WTC11 (cell line): ENCODE measurements around the gene CLEC1B. TPM values are rescaled to one million over a fixed set of nuclear protein-coding genes. Genes with fewer than 3 reads are reported as not detected.

Source experiments
- ATAC-seq: fragments of 200-7000 bp; cut with Tn5 transposase; 2 replicates; pipeline ENCODE4 v1.10.0; 2021; ENCODE audit warnings: mild to moderate bottlenecking, moderate library complexity
- CTCF ChIA-PET: fragments of 300-600 bp; sonication (Branson Sonifier 250); formaldehyde crosslinking; loops from one replicate; lab custom pipeline; 2021; ENCODE audit warnings: antibody characterized with exemption; lab: Charles Lee
- POLR2A ChIA-PET: fragments of 350-600 bp; sonication (Branson Sonifier 250); formaldehyde crosslinking; loops from one replicate; lab custom pipeline; 2021; ENCODE audit warnings: antibody characterized with exemption; lab: Charles Lee
- DNase-seq: peaks from one replicate; pipeline ENCODE4 v3.0.0; 2021; ENCODE audit warnings: low spot score
- H3K27ac Mint-ChIP-seq: 2 replicates; pipeline ENCODE4 v1.8.0; 2021; ENCODE audit warnings: mixed read lengths
- H3K27me3 Mint-ChIP-seq: 2 replicates; pipeline ENCODE4 v1.8.0; 2021; ENCODE audit warnings: low read depth, mild to moderate bottlenecking, moderate library complexity, mixed read lengths
- H3K36me3 Mint-ChIP-seq: 2 replicates; pipeline ENCODE4 v1.8.0; 2021; ENCODE audit warnings: mixed read lengths
- H3K4me1 Mint-ChIP-seq: 2 replicates; pipeline ENCODE4 v1.8.0; 2022; ENCODE audit warnings: mixed read lengths
- H3K4me3 Mint-ChIP-seq: 2 replicates; pipeline ENCODE4 v1.8.0; 2021; ENCODE audit warnings: mild to moderate bottlenecking, moderate library complexity, mixed read lengths
- H3K9me3 Mint-ChIP-seq: 2 replicates; pipeline ENCODE4 v1.8.0; 2021; ENCODE audit warnings: mixed read lengths
- CBFB ChIP-seq: sonication (generic); formaldehyde crosslinking; IDR thresholded peaks from 2 replicates; pipeline ENCODE4 v1.8.1; 2022; ENCODE audit warnings: mild to moderate bottlenecking, low read depth, missing genetic modification reagents
- EMX1 ChIP-seq: fragments of 250-450 bp; sonication (Bioruptor Pico); IDR thresholded peaks from 2 replicates; pipeline ENCODE4 v1.8.0; 2021; ENCODE audit warnings: mild to moderate bottlenecking
- ESRRA ChIP-seq: sonication (generic); formaldehyde crosslinking; IDR thresholded peaks from 2 replicates; pipeline ENCODE4 v1.8.1; 2022; ENCODE audit warnings: mild to moderate bottlenecking, missing genetic modification reagents, borderline replicate concordance
- FOXK1 ChIP-seq: sonication (generic); formaldehyde crosslinking; IDR thresholded peaks from 2 replicates; pipeline ENCODE4 v1.8.0; 2022; ENCODE audit warnings: mild to moderate bottlenecking, moderate library complexity, missing genetic modification reagents
- FOXP1 ChIP-seq: sonication (generic); formaldehyde crosslinking; IDR thresholded peaks from 2 replicates; pipeline ENCODE4 v1.8.0; 2022; ENCODE audit warnings: missing genetic modification reagents, mild to moderate bottlenecking, moderate library complexity, borderline replicate concordance
- GTF2I ChIP-seq: fragments of 250-450 bp; sonication (Bioruptor Pico); conservative IDR thresholded peaks from 2 replicates; pipeline ENCODE4 v1.4.0; 2021; ENCODE audit warnings: mild to moderate bottlenecking
- JAZF1 ChIP-seq: fragments of 250-450 bp; sonication (Bioruptor Pico); IDR thresholded peaks from 2 replicates; pipeline ENCODE4 v1.9.0; 2021; ENCODE audit warnings: moderate library complexity, mild to moderate bottlenecking, inconsistent platforms
- JUN ChIP-seq: sonication (generic); formaldehyde crosslinking; IDR thresholded peaks from 2 replicates; pipeline ENCODE4 v1.8.0; 2023; ENCODE audit warnings: mild to moderate bottlenecking, missing genetic modification reagents
- MYBL2 ChIP-seq: sonication (generic); formaldehyde crosslinking; IDR thresholded peaks from 2 replicates; pipeline ENCODE4 v1.8.1; 2023; ENCODE audit warnings: mild to moderate bottlenecking, moderate library complexity, missing genetic modification reagents
- OVOL2 ChIP-seq: fragments of 250-450 bp; sonication (Bioruptor Pico); IDR thresholded peaks from 2 replicates; pipeline ENCODE4 v1.9.0; 2021; ENCODE audit warnings: mild to moderate bottlenecking, borderline replicate concordance
- TCF7 ChIP-seq: sonication (generic); formaldehyde crosslinking; IDR thresholded peaks from 2 replicates; pipeline ENCODE4 v1.8.0; 2022; ENCODE audit warnings: mild to moderate bottlenecking, low read depth, missing genetic modification reagents, moderate library complexity
- TEAD4 ChIP-seq: sonication (generic); formaldehyde crosslinking; IDR thresholded peaks from 2 replicates; pipeline ENCODE4 v1.8.0; 2022; ENCODE audit warnings: mild to moderate bottlenecking, missing genetic modification reagents
- ZNF423 ChIP-seq: fragments of 250-450 bp; sonication (Bioruptor Pico); IDR thresholded peaks from 2 replicates; pipeline ENCODE4 v2.1.2; 2022; ENCODE audit warnings: mild to moderate bottlenecking, moderate library complexity
- total RNA-seq: library from RNA; stranded (reverse); gene quantifications from 3 replicates; pipeline ENCODE4 v1.2.3, GENCODE V29; 2021
- TF ChIP-seq, protein P1 (sequence below): fragments of 250-450 bp; sonication (Bioruptor Pico); IDR thresholded peaks from 2 replicates; pipeline ENCODE4 v1.8.0; 2021; ENCODE audit warnings: mild to moderate bottlenecking
- TF ChIP-seq, protein P2 (sequence below): fragments of 250-450 bp; sonication (Bioruptor Pico); conservative IDR thresholded peaks from 2 replicates; pipeline ENCODE4 v1.9.0; 2021; ENCODE audit warnings: mild to moderate bottlenecking
- TF ChIP-seq, protein P3 (sequence below): sonication (generic); formaldehyde crosslinking; conservative IDR thresholded peaks from 2 replicates; pipeline ENCODE4 v1.8.1; 2023; ENCODE audit warnings: mild to moderate bottlenecking, low read depth, missing genetic modification reagents, moderate library complexity
- TF ChIP-seq, protein P4 (sequence below): fragments of 250-450 bp; sonication (Bioruptor Pico); IDR thresholded peaks from 2 replicates; pipeline ENCODE4 v1.9.0; 2021; ENCODE audit warnings: moderate library complexity, mild to moderate bottlenecking, inconsistent platforms, borderline replicate concordance
- TF ChIP-seq, protein P5 (sequence below): sonication (generic); formaldehyde crosslinking; IDR thresholded peaks from 2 replicates; pipeline ENCODE4 v1.8.0; 2023; ENCODE audit warnings: missing genetic modification reagents
- TF ChIP-seq, protein P6 (sequence below): sonication (generic); formaldehyde crosslinking; IDR thresholded peaks from 2 replicates; pipeline ENCODE4 v1.8.1; 2022; ENCODE audit warnings: missing genetic modification reagents, borderline replicate concordance
- TF ChIP-seq, protein P7 (sequence below): sonication (generic); formaldehyde crosslinking; IDR thresholded peaks from 2 replicates; pipeline ENCODE4 v1.8.0; 2023; ENCODE audit warnings: mild to moderate bottlenecking, missing genetic modification reagents

CLEC1B gene
- total RNA-seq, 1 experiment from 2014 or later, result not detected

DNA sequence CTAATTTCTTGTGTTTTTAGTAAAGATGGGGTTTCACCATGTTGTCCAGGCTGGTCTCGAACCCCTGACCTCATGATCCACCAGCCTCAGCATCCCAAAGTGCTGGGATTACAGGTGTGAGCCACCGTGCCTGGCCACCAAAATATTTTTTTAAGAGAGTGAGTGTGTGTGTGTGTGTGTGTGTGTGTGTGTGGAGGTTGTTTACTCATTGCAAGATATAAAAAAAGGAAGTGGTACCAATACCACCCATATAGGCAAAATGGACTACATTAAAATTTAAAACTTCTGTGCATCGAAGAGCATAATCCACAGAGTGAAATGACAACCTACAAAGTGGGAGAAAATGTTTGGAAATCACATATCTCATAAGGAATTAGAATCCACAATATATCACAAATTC lies 51.2 kb downstream of the CLEC1B start:
- H3K36me3 Mint-ChIP-seq, result peaks cover 10% of the 10 kb centered on the region
- ChIA-PET POLR2A (no interaction called here), CTCF (no interaction called here)
- H3K4me1 Mint-ChIP-seq, result peaks cover 4% of the 10 kb centered on the region
- H3K27me3 Mint-ChIP-seq, result peaks cover 16% of the 10 kb centered on the region
- DNase-seq (no peak), ATAC-seq (no peak)
- peaks cover 22% of the 10 kb centered on the region for H3K9me3 Mint-ChIP-seq
- TF ChIP-seq, protein P1, sequence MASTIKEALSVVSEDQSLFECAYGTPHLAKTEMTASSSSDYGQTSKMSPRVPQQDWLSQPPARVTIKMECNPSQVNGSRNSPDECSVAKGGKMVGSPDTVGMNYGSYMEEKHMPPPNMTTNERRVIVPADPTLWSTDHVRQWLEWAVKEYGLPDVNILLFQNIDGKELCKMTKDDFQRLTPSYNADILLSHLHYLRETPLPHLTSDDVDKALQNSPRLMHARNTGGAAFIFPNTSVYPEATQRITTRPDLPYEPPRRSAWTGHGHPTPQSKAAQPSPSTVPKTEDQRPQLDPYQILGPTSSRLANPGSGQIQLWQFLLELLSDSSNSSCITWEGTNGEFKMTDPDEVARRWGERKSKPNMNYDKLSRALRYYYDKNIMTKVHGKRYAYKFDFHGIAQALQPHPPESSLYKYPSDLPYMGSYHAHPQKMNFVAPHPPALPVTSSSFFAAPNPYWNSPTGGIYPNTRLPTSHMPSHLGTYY (CRISPR knock-in tag), result no peak
- no peak for TF ChIP-seq FOXK1 (CRISPR knock-in tag)
- TF ChIP-seq, protein P2, sequence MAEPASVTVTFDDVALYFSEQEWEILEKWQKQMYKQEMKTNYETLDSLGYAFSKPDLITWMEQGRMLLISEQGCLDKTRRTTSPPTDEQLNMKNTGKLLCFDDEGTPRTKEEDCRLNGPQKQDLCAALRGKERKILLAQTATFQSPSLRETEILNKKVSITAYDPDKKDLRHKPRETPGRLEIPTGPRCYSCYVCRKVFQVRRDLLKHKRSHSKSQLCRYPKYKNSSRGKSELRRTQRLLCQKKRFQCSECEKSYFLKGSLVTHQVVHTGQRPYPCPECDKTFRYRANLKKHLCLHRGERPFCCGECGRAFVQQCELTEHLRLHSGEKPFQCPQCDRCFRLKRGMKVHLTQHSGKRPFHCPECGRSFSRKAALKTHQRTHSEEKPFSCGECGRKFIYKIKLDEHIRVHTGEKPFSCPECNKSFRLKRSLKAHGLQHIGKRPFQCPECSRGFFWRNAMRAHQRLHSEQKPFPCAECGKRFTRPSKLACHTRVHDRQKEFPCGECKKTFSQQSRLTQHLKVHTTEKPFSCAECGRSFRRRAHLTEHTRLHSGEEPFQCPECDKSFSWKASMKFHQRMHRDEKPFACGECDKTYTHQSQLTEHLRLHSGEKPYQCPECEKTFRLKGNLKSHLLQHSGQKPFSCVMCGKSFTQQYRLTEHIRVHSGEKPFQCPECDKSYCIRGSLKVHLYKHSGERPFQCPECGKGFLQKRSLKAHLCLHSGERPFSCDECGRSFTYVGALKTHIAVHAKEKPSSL (CRISPR knock-in tag), result no peak
- TF ChIP-seq OVOL2, result no peak
- TF ChIP-seq, protein P3, sequence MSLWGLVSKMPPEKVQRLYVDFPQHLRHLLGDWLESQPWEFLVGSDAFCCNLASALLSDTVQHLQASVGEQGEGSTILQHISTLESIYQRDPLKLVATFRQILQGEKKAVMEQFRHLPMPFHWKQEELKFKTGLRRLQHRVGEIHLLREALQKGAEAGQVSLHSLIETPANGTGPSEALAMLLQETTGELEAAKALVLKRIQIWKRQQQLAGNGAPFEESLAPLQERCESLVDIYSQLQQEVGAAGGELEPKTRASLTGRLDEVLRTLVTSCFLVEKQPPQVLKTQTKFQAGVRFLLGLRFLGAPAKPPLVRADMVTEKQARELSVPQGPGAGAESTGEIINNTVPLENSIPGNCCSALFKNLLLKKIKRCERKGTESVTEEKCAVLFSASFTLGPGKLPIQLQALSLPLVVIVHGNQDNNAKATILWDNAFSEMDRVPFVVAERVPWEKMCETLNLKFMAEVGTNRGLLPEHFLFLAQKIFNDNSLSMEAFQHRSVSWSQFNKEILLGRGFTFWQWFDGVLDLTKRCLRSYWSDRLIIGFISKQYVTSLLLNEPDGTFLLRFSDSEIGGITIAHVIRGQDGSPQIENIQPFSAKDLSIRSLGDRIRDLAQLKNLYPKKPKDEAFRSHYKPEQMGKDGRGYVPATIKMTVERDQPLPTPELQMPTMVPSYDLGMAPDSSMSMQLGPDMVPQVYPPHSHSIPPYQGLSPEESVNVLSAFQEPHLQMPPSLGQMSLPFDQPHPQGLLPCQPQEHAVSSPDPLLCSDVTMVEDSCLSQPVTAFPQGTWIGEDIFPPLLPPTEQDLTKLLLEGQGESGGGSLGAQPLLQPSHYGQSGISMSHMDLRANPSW (CRISPR knock-in tag), result no peak
- TF ChIP-seq, protein P4, sequence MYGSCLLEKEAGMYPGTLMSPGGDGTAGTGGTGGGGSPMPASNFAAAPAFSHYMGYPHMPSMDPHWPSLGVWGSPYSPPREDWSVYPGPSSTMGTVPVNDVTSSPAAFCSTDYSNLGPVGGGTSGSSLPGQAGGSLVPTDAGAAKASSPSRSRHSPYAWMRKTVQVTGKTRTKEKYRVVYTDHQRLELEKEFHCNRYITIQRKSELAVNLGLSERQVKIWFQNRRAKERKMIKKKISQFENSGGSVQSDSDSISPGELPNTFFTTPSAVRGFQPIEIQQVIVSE (CRISPR knock-in tag), result no peak
- no peak for TF ChIP-seq FOXP1
- TF ChIP-seq TCF7 (CRISPR knock-in tag), result no peak
- no peak for TF ChIP-seq JAZF1 (CRISPR knock-in tag)
- no peak for TF ChIP-seq CBFB (CRISPR knock-in tag)
- TF ChIP-seq GTF2I (CRISPR knock-in tag), result no peak
- no peak for TF ChIP-seq ESRRA (CRISPR knock-in tag)
- TF ChIP-seq, protein P5, sequence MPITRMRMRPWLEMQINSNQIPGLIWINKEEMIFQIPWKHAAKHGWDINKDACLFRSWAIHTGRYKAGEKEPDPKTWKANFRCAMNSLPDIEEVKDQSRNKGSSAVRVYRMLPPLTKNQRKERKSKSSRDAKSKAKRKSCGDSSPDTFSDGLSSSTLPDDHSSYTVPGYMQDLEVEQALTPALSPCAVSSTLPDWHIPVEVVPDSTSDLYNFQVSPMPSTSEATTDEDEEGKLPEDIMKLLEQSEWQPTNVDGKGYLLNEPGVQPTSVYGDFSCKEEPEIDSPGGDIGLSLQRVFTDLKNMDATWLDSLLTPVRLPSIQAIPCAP, result no peak
- no peak for TF ChIP-seq JUN (CRISPR knock-in tag)
- TF ChIP-seq MYBL2 (CRISPR knock-in tag), result no peak
- TF ChIP-seq, protein P6, sequence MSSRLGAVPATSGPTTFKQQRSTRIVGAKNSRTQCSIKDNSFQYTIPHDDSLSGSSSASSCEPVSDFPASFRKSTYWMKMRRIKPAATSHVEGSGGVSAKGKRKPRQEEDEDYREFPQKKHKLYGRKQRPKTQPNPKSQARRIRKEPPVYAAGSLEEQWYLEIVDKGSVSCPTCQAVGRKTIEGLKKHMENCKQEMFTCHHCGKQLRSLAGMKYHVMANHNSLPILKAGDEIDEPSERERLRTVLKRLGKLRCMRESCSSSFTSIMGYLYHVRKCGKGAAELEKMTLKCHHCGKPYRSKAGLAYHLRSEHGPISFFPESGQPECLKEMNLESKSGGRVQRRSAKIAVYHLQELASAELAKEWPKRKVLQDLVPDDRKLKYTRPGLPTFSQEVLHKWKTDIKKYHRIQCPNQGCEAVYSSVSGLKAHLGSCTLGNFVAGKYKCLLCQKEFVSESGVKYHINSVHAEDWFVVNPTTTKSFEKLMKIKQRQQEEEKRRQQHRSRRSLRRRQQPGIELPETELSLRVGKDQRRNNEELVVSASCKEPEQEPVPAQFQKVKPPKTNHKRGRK (CRISPR knock-in tag), result no peak
- TF ChIP-seq TEAD4 (CRISPR knock-in tag), result no peak
- TF ChIP-seq EMX1 (CRISPR knock-in tag), result no peak
- no peak for TF ChIP-seq ZNF423
- TF ChIP-seq, protein P7, sequence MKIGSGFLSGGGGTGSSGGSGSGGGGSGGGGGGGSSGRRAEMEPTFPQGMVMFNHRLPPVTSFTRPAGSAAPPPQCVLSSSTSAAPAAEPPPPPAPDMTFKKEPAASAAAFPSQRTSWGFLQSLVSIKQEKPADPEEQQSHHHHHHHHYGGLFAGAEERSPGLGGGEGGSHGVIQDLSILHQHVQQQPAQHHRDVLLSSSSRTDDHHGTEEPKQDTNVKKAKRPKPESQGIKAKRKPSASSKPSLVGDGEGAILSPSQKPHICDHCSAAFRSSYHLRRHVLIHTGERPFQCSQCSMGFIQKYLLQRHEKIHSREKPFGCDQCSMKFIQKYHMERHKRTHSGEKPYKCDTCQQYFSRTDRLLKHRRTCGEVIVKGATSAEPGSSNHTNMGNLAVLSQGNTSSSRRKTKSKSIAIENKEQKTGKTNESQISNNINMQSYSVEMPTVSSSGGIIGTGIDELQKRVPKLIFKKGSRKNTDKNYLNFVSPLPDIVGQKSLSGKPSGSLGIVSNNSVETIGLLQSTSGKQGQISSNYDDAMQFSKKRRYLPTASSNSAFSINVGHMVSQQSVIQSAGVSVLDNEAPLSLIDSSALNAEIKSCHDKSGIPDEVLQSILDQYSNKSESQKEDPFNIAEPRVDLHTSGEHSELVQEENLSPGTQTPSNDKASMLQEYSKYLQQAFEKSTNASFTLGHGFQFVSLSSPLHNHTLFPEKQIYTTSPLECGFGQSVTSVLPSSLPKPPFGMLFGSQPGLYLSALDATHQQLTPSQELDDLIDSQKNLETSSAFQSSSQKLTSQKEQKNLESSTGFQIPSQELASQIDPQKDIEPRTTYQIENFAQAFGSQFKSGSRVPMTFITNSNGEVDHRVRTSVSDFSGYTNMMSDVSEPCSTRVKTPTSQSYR (CRISPR knock-in tag), result no peak
- H3K27ac Mint-ChIP-seq, result no peak overlapping the region
- H3K4me3 Mint-ChIP-seq, result no peak overlapping the region
